HG03139 (cell line): ENCODE results near the gene UBR4.

Source experiments
- ATAC-seq: cut with Tn5 transposase; IDR thresholded peaks from one replicate; pipeline ENCODE4 v1.9.1; 2021; ENCODE audit not compliant: unreplicated experiment

Gene UBR4

DNA sequence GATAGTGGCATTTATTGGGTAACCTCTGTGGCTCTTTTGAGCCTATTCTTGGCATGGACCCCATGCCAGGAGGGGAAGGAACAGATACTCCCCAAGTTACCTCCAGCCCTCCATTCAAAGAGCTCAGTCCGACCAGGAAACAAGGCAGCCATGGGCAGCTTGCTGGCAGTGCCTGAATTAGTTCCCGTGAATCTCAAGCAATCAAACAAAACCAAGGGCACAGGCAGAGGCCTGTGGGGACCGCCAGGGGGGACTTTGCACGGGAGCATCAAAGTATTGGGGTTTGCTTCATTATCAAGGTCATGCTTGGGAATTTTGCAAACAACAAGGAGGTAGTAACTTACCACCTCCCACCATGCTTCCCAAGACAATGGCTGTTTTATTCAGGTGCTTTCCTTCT is 172.4 kb downstream of the UBR4 start:
- no peak for ATAC-seq

GRCh38 chr1:19036813-19037605 is 173.1 kb downstream of the UBR4 start:
- no peak for ATAC-seq

GRCh38 chr1:19036041-19036812 is 173.8 kb downstream of the UBR4 start:
- no peak for ATAC-seq

GRCh38 chr1:19035377-19036040 is 174.6 kb downstream of the UBR4 start:
- no peak for ATAC-seq

GRCh38 chr1:19034721-19035120 is 175.3 kb downstream of the UBR4 start:
- ATAC-seq: no peak

DNA sequence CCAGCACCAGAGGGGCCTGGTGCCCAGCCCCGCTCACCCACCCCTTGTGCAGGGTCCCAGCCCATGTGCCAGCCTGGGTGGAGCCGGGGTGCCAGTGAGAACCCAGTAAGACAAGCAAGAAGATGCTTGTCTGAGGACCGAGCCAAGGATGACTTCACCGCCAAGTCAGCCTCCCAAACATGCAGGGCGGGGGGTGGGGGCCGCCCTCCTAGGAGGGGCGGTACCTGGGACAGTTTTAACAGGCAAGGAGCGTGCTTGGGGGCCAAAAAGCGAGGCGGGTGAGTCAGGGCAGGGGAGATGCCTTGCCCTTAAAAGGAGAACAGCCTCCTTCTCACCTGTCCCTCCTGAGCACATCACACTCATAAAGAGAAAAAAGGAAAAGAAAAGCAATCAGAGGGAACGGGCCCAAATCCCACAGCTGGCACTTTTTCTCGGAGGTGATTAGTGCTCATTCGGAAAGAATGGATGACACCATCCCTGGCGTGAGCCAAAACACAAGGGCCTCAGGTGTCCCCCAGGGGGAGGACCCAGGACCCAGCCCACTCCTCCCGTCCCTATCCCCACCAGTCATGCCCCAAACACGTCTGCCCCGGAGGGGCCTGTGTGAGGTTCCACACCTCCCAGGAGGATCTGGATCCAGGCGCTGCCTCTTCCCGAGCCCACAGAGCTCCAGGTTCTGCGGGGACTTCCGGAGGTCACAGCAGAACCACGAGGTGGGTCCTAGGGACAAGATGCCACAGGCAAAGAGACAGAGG is 176.0 kb downstream of the UBR4 start:
- ATAC-seq: no peak

GRCh38 chr1:19033515-19033839 is 176.6 kb downstream of the UBR4 start:
- no peak for ATAC-seq

DNA sequence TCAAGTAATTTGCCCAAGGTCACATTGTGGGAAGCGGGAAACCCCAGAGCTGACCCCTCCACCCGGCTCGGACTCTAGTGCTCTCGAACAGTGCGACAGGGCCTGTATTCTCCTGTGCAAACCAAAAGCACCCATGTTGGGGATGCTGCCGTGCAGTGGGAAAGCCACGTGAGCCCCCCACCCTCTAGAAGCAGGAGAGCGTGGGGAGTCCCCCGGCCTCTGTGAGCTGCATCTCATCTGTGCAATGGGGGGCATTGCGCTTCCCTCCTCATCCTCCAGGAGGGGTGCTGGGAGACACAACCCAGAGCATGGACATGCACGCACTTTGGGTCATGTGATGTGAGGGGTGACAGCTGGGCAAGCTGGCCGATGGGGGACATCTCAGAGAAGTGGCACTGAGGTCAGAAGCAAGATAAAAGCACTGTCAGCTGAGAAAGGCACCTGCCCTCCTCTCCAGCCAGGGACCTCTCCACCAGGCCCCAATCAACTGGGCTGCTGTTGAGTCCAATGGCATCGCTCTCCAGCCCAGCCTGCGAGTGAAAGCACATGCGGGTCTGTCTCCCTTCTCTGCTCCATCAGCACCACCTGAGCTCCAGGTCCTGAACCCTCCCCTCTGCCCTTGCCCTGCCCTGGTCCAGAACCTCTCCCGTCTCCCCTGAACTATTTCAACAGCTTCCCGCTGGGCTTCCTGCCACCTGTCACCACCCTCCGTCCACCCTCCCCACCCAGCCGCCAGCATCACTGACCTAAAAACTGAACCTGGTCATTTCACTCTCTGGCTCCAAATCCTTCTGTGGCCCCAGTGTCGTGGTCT is 177.2 kb downstream of the UBR4 start:
- ATAC-seq: no peak

DNA sequence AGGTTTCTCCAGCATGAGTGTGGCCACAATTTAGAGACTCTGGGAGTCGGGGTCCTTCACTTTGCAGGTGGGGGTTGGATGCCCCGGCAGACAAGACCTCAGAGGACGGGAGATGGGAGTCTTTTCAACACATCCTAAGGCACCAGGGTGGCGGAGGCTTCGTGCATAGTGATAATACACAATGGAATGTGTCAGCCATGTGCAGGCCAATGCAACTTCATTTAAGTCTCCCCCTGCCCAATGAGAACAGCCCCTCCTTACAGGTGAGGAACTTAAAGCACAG is 177.7 kb downstream of the UBR4 start:
- ATAC-seq: no peak

- no peak for ATAC-seq
Measured at GRCh38 chr1:19029191-19030085, 180.6 kb downstream of the UBR4 start.

DNA sequence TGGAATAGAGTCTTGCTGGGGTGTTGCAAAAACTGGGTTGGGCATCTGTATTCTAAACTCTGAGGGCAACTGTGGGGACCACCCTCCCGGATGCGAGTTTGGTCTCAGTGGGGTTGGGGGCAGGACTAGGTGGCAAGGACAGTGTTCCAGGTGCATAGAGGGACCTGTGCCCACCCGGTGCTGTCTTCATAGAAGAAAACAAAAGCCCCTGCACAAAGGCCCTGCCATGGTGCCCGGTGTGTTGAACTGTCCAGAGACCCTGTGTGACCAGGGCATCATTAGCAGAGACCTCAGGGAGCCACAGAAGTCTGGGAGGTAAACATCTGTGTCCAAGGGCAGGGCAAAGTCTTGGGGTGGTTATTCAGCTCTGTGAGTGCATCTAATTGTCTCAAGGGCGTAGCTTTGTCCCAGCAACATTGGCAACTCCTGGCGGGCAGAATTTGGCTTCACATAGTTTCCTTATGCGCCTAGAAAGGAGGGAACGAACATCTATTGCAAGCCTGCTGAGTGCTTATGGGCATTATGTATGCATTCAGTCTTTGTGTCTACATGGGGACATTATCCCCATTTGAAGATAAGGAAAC is 181.4 kb downstream of the UBR4 start:
- no peak for ATAC-seq

DNA sequence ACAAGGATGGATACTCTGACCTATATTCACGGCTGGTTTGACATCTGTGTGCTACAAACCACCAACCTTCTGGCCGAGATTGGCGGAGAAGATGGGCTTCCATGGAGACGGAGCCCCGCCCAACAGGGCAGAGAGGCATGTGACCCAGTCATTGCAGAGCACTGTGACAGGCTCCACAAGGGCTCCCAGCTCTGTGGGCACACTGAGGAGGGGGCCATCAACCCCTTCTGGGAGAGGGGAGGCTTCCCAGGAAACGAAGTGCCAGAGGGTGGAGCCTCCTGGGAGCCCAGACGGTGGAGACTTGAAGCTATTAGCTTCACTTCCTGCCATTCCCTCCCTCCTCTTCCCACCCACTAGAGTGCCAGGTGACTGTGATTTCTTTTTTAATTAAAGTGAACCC is 182.0 kb downstream of the UBR4 start:
- no peak for ATAC-seq
